Activated CD4-positive, alpha-beta T cell treated with anti-CD3 and anti-CD28 coated beads for 1 hour (primary cell): Measurements from ENCODE around the gene STPG3.

Experiments used
- DNase-seq: peaks from one replicate; pipeline ENCODE4 v3.0.0-alpha.2; 2020

The STPG3 gene

DNA sequence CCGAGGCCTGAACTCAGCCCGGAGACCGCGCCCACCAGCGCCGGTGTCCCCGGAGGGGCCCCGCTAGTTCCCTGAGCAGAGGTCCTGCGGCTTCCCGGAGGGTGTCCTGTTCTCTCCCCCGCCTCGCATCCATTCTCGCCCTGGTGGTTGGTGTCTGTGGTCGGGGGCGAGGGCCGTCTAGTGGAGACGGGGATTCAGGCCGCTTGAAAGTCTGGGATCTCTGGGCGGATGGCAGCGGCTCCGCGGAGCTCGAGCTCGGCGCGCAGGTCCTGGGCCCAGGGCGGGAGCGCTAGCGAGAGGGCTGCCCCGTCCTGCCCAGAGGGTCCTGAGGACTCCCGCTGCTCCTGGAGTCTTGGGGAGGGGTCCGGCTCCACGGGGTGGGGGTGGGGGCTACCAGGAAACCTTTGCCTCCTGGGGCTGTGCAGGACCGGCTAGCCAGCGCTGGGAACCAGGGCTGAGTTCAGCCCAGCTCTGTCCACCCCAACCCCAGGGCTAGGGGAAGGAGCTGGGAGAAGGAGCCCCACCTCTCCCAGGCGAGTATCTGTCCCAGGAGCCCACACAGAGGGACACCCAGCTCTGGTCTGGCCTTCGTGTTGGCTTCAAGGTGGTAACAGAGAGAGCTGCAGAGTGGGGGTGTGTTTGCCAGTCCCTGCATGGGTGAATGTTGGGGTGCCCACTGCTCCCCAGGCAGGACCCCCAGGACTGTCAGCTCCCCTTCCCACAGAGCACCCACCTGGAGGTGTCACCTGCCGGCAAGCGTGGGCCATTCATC is 30.4 kb downstream of the STPG3 start:
- no peak for DNase-seq

DNA sequence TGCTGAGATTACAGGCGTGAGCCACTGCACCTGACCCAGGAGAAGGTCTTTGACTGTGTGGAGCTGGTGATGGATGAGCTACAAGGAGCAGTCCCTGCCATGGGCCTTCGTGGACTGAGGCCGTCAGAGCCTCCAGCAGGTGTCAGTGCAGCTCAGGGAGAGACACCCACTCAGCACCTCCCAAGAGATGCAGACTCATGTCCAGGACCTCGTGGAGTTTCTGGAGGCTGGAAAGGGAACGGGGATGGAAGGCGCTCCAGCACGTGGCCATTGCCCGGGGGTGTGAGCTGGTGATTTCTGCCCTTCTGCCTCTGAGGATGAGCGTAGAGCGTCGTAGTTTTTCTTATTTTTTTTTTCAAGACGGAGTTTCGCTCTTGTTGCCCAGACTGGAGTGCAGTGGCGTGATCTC is 35.9 kb downstream of the STPG3 start:
- no peak for DNase-seq

DNA sequence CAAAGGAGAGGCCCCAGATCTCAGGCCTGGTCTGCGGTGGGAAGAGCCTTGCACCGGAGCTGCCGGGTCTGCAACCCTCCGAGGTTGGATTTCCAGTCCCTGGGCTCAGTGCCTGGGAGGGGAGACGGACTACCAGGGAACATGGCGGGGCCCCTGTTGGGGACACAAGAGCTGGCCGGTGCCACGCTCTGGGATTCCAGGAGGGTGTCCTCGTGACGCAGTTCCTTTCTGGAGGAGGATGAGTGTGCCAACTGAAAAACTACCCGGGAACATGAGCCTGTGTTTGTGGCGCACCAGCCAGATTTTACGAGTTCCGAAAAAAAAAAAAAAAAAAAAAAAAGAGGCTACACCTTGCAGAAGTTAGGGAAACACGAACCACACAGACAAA is 42.0 kb downstream of the STPG3 start:
- no peak for DNase-seq

DNA sequence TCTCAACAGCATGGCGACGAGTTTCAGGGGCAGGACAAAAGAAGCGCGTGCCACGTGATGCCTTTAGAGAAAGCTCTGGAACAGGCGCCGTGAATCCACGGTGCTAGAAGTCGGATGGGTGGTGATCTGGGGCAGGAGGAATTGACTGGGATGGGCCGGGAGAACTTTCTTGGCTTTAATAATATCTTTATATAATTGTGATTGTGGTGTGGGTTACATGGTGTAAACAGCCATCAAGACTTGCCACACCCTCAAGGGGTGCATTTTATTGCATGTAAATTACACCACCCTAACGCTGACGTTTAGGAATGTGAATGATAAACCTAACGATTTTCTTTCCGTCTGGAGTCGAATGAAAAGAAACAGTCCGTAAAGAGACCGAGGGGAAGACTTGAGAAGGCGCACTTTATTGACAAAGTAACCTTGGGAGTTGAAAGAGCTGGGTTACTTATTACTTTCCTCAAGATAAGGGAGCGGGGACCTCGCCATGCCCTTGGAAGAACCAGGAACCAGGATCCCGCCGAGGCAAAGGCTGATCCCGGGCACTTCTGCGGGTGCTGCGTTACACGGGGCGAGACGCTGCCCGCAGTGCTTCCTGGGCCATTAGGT is 42.5 kb downstream of the STPG3 start:
- DNase-seq: no peak

DNA sequence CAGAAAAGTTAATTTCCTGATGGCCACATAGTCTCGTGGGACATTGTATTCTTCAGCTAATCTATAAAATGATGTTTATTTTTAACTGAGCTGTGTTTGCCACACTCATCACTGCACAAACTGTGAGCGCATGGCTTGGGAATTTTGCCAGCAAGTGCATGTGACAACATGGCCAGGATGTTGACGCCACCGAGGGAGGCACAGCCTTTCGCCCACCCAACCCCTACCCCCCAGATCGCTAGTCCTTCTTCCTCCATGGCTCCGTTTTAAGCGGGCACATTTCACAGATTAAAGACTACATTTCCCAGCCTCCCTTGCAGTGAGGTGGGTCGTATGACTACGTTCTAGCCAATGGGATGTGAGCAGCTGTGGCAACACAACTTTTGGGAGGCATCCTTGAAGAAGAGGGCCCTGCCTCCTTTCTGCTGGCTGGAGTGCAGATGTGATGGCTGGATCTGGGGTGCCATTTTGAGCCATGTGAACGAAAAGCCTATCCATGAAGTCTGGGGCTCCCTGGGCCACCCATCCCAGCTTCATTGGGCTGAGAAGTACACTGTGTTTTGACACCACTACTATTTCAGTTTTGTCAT is 43.1 kb downstream of the STPG3 start:
- no peak for DNase-seq

DNA sequence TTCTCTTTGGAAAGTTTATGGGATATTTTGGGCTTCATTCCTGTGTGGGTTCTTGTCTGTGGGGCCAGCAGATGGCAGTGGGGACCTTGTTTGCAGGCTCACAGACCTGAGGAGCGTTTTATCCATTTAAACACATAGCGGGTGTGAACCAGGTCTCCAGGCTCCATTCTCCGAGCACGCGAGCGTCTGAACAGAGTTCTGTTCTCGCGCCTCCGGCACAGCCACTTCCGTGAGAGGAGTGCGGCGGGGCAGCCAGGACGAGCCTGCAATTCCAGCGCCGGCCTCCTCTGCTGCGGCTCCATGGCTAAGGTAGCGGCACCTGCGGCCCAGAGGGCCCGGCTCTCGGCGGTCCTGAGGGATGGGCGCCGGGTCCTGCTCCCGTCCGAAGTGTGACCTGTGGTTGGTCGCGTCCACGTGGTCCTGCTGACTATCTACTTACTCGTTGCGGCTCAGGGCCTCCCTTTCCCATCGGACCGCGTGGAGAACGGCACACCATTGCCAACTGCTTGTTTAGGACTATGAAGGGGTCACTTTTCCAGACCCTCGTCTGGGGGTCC is 43.7 kb downstream of the STPG3 start:
- no peak for DNase-seq

DNA sequence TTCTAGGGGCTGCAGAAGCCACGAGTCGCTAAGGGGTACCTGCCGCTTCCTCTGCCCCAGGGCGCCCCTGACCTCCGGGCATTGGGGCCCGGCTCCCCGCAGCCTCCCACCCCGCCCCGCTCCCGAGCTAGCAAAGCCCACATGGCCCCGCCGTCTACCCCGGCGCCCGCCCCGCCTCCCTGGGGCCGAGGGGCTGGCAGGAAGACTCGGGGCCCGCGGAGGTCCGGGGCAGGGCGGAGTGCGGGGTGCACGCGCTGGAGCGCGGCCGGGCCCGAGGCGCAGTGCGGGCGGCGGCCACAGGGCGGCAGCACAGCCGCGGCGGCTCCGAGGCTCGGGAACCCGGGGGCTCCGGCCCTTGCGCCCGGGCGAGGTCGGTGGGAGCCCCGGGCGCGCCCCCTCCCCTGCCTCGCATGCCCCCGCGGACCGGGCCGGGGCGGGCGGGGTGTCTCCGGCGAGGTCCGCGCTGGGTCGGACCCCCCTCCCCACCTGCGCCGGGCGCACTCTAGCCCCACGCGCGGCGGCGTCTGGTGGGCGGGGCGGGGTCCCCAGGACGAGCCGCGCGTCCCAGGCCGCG is 44.2 kb downstream of the STPG3 start:
- peak; percentile 28 for DNase-seq

DNA sequence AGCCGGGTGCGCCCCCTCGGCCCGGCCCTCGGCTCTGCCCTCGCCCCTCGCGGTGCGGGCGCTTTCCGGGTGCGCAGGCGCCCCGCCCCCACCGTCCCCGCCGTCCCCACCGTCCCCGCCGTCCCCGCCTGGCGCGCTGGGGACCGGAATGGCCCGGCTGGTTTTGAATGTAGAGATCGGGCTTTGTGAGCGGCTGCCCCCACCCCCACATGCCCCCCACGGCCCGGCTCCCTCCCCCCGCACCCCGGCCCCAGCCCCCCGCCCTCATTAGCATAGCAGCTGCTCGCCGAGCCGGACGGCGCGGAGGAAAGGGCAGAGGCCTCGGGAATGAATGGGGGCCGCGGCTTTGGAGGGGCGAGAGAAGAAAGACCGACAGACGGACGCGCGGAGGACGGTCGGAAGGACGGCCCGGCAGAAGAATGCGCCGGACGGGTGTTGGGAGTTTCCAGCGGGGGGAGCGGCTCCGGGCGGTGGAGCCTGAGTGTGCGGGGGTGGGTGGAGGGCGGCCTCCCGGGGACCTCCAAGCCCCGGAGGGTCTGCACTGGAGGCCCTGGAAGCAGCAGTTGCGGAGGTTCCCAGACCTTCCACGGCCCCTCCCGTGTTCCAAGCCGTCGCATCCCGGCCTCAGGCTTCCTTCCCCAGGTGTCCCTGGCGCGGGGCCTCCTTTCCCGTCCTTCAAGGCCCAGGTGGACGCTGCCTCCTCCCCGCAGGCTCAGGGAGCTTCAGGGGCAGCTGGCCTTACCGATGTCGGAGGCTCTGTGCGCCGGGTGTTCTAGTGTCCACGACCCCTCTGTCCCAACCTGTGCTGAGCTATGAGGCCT is 45.0 kb downstream of the STPG3 start:
- no peak for DNase-seq

DNA sequence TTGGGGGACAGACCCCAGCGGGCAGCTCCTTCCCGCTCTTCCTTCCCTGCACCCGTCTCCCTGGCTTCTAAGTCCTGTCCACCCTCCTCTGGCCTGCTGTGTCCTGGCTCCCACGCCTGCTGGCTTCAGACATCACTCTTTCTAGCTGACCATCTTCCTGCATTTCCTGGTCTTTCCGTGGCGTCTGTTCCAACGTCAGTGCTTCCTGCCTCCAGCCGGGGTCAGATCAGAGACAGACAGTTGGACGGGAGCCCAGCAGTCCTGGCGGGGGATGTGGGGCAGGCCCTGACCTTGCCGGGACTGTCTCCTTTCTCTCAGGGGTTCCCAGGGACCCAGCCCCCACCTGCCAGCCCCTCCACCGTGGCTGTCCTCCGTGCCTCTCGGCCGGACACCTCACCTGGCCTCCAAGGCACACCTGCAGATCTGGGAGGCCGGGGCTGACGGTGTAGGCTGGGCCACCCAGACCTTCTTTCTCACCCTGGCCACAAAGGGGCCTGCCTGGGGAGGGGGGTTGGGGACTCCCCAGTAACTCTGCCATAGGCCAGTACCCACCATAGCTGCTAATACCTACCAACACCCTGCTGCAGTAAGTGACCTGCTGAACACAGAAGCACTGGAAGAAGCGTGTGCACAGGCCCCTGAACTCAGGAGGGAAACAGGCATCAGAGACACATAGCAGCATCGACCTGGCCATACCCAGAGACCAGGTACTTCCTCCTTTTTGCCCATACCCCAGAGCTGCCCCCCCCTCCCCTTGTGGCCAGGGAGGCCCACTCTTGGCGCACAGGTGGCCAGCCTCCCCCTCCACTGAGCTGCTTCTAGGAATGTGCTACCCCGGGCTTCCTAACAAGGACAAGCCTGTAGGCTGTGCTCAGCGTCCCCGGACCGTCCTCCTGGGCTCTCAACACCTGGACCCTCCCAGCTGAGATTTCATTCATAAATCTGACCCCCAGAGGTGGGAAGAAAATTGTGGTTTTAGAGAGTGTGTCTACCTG is 45.9 kb downstream of the STPG3 start:
- no peak for DNase-seq

DNA sequence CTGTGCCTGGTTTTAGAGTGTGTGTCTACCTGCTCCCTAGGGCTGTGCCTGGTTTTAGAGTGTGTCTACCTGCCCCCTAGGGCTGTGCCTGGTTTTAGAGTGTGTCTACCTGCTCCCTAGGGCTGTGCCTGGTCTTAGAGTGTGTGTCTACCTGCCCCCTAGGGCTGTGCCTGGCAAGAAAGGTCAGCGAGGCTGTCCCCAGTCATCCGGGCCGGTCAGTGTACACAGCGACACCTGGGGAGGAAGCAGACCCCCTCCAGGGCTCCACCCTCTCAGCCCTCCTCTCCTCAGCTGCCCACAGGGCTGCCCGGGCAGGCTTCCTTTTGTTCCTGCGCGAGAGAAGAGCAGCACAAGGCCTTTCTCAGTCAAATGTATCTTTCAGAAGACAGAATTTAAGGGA is 46.9 kb downstream of the STPG3 start:
- no peak for DNase-seq

DNA sequence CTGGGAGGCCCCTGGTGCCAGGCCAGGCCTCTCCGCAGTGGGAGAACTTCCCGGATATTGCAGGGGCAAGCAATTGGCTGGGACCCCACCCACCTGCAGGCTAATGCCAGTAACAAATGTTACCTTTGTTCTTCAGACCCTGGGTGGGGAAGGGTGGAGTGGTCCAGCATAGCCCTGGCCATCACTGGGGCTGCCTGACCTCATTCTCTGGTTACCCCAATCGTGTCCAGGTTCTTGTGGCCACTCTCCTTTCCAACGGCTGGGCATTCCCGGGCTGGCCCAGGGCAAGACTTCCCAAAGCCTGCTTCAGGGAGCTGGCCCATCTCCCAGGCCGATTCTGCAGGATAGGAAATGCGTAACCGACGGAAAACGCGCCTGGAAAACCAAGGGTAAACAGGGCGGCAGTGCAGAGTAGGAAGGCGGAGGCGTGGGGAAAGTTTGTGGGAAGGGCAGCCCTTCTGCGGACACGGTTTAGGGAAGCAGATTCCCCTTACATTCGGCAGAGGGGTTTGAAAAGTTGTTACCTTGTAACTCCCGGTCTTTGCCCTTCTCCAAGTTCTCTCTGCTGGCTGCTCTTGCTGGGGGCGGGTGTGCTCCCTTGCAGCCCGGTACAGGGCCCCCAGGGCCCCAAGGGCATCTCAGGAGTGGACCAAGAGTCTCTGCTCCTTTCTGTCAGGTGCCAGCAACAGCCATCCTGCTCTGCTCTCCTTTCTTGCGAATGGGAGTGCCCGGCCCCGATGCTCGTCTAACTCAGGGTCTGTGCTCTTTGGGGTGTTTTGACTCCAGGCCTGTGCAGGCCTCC is 47.5 kb downstream of the STPG3 start:
- no peak for DNase-seq

DNA sequence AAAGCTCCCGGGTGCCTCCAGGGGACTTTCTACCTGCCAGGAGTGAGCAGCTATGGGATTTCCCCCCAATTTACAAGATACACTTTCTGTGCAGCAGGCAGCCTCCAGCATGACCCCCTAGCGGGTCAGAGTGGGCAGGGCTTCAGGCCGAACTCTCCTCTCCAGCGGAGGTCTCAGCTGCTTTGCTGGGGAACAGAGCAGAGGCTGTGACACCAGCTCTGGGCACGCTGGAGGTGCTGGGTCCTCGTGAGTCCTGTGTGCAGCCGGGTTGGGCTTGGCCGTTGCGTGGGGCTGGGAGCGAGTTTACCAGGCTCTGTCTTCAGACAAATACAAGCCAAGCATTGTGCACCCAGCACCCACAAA is 48.1 kb downstream of the STPG3 start:
- no peak for DNase-seq

DNA sequence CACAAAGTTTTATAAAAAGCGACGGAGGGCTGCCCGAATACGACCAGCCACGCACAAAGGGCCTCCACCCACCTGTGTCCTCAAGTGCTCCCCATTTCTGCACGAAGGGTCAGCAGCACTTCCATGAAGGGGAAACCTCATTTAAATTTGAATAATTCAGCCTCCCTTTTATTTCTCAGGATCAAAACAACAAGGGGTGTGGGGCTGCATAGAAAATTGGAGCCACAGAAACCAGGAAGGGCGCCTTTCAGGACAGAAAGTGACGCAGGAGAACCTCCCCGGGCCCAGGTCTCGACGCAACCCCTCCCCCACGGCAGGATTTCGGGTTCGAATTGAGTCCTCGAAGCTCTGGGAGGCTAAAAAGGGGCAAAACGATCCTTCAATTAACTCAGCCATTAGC is 48.9 kb downstream of the STPG3 start:
- no peak for DNase-seq

DNA sequence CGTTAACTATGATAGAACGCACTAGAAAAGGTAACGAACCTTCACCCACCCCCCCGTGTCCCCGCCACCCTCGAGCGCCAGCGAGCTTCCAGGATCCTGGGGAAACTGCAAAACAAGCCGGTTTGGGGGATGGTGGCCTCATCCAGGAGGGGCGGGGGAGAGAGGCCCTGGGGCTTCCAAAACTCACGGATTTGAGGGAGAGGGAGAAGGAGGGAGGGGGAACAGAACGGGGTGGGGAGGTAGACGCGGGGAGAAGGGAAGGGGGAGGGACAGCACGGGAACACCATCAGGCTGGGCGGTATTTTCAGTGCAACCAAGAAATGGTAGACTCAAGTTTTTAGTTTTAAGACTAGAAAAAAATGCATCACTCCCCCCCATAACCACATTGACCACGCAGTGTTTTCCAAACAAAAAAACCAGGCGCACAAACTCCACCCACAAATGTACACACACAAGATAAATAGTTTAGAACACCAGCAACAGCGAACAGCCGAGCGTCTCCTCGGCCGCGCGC is 49.5 kb downstream of the STPG3 start:
- DNase-seq: no peak

DNA sequence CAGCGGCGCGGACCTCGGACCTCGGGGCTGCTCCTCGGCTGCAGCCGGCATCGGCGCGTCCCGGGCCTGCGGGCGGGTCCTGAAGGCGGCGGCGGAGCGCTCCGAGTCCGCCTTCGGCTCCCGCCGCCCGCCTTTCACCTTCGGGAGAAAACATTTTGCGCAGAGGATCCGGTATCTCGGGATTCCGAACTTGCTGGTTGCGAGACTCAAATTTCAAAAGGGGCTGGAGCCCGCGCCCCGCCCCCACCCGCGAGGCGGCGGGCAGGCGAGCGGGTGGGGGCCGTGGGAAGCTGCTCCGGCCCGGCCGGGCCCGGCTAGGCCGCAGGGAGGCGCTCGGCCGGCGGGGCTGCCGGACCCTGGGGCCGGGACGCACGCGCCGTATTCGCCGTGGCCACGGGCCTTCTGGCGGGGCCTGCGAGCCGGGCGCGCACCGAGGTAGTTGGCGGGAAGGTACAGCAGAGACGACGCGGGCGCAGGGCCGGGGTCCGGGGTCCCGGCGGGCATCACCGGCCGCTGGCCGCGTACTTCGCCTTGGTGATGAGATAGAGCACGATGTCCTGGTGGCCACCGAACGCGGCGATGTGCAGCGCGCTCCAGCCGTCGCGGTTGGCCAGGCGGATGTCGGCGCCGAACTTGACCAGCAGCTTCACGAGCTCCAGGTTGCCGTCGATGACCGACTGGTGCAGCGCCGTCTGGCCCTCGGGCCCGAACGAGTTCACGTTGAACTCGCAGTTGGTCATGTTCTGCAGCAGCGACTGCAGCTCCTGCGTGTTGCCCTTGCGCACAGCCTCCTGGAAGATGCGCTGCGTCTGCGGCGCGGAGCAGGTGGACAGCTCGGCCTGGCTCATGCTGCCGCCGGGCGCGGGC is 50.2 kb downstream of the STPG3 start:
- DNase-seq: no peak

DNA sequence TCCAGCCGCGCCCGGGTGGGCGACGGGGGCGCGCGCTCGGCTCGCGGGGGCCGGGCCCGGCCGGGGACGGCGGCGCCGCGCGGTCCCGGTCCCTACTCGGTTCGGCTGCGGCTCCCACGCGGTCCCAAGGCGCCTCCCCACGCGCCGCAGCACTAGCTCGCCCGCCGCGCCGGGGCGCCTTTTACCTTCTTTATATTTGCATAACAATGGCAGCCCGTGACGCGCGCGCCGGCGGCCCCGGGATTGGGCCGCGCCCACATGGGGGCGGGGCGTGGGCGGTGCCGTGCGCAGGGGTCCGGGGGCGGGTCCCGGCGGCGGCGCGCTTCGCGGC is 51.0 kb downstream of the STPG3 start, which contains the start of gene NRARP:
TSS of gene NRARP (minus strand) at position 154 of the 331 bp plus-strand sequence. CDS start 343 bp downstream, outside the sequence.
- DNase-seq: peak; percentile 88

DNA sequence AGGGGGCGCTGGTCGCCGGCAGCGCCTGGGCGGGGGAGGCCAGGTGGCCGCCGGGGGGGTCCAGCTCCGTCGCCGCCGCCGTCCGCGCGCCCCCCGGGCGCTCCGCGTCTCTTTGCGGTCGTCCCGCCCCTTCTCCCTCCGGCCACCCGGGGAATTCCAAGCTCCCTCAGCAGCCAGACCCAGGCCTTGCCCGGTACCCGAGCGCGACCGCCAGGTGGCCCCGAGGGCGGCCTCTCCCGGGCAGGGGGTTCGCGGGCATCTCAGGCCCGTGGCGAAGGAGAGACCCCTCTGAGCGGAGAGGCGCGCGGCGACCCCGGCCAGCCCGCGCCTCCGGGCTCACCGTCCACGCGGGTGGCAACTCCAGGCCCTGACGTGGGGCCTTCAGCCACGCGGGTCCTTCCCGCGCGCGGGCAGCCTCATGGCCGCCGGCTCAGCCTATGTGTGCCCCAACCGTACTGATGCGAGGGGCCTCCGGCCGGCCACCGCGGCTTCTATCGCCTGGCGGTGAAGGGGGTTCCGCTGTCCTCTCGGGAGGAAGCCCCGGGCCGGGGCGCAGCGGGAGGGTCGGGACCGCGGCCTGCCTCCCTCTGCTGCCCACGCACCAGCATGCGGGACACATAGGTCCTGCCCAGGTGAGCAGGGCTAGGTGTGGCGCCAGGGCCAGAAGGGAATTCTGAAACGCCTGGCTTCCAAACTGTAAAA is 51.5 kb downstream of the STPG3 start:
- no peak for DNase-seq
